ENCODE results near the gene CIBAR2. TPM values are rescaled to one million over a fixed set of nuclear protein-coding genes. Genes with fewer than 3 reads are reported as not detected.
A peak's percentile ranks its signal among the peaks of the same experiment; 100 is the strongest.

The CIBAR2 gene
- total RNA-seq, 2 donors from 2014 or later = not detected

DNA sequence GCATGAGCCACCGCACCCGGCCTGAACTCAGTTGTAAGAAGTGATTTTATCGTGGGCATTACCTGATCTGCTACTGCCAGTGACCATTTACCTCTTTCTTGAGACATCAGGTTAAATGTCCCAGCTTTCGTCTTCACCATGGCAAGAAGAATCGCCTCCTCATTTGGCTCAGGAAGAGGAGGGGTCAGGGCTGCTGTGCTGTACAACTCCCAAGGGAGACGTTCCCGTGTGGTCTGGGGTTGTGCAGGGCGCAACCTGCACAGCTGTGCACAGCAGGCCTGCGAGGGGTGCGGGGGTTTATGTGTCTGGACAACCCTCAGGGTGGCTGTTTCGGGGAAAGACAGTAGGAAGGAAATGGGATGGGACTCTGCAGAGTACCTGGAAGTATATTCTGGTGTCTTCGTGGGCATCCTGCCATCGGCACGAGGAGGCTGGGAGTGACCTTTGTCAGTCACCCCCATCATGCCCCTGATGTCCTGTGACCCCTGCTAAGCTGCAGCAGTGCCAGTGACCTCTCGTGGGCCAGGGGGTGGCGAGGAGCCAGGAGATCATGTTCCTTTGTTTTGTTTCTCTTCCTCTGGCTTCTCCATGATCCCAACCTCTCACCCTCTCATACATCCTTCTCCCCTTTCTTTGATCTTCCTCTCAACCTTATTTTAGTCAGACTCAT is 27.3 kb downstream of the CIBAR2 start:
- no peak for DNase-seq (ENCODE audit: low spot score)
- WGBS = 85% methylated on average over 16 of the region's 16 CpGs
- intact Hi-C loops (cut with DNase I) = loop anchor here (5.0 to 10.0 kb wide), 3 partner anchors 58 to 340 kb away; partner anchors contain the start of gene KIAA0513
- H3K36me3 ChIP-seq = no peaks in the 10 kb centered on the region
- H3K4me3 ChIP-seq = no peak overlapping the region
- peaks cover 4% of the 10 kb centered on the region for H3K4me1 ChIP-seq (replicated peaks)
- no peak overlapping the region for H3K27ac ChIP-seq
- H3K27me3 ChIP-seq (replicated peaks; ENCODE audit: insufficient read depth) = no peaks in the 10 kb centered on the region
- no peaks in the 10 kb centered on the region for H3K9me3 ChIP-seq
- TF ChIP-seq, protein P1, sequence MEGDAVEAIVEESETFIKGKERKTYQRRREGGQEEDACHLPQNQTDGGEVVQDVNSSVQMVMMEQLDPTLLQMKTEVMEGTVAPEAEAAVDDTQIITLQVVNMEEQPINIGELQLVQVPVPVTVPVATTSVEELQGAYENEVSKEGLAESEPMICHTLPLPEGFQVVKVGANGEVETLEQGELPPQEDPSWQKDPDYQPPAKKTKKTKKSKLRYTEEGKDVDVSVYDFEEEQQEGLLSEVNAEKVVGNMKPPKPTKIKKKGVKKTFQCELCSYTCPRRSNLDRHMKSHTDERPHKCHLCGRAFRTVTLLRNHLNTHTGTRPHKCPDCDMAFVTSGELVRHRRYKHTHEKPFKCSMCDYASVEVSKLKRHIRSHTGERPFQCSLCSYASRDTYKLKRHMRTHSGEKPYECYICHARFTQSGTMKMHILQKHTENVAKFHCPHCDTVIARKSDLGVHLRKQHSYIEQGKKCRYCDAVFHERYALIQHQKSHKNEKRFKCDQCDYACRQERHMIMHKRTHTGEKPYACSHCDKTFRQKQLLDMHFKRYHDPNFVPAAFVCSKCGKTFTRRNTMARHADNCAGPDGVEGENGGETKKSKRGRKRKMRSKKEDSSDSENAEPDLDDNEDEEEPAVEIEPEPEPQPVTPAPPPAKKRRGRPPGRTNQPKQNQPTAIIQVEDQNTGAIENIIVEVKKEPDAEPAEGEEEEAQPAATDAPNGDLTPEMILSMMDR (IDR thresholded peaks at IDR 0.05) = no peak
- TF ChIP-seq POLR2A (IDR thresholded peaks at IDR 0.05) (no peak), POLR2AphosphoS5 (IDR thresholded peaks at IDR 0.05) (no peak)

DNA sequence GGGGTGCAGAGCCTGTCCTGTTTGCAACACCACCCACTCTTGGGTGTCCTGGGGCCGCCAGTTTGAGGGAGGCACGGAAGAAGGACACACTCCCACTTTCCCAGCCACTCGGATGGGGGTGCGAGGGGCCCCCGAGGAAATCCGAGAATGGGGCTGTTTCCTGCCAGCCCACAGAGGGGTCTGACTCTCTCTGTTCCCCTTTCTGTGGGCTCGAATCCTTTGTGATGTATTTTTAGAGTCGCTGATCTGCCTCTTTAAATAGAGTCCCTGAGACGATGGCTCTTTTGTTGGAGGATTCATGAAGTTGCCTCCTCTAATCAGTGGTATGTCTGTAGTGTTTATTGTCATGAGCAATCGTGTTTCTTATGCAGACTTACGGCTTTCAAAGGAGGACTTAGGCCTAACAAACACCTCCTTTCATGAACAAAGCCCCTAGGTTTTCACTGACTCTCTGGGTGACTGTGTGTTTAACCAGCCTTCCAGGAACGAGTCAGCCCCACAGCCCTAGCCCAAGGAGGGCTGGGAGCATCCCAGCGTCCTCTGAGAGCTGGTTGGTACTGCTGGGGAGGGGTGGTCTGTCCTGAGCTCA is 29.1 kb downstream of the CIBAR2 start:
- DNase-seq (ENCODE audit: low spot score) = no peak
- TF ChIP-seq, protein P1 (IDR thresholded peaks at IDR 0.05) = no peak
- TF ChIP-seq POLR2A (IDR thresholded peaks at IDR 0.05) (no peak), POLR2AphosphoS5 (IDR thresholded peaks at IDR 0.05) (no peak)
- no peaks in the 10 kb centered on the region for H3K27me3 ChIP-seq (replicated peaks; ENCODE audit: insufficient read depth)
- H3K9me3 ChIP-seq = no peaks in the 10 kb centered on the region
- 68% methylated on average over 13 of the region's 13 CpGs for WGBS
- no peak overlapping the region for H3K27ac ChIP-seq
- H3K36me3 ChIP-seq = no peaks in the 10 kb centered on the region
- intact Hi-C loops (cut with DNase I) = loop anchor here (10.0 kb wide), 1 partner anchor 338 kb away; no protein-coding TSS in a partner anchor
- no peak overlapping the region for H3K4me3 ChIP-seq
- H3K4me1 ChIP-seq (replicated peaks) = no peaks in the 10 kb centered on the region

DNA sequence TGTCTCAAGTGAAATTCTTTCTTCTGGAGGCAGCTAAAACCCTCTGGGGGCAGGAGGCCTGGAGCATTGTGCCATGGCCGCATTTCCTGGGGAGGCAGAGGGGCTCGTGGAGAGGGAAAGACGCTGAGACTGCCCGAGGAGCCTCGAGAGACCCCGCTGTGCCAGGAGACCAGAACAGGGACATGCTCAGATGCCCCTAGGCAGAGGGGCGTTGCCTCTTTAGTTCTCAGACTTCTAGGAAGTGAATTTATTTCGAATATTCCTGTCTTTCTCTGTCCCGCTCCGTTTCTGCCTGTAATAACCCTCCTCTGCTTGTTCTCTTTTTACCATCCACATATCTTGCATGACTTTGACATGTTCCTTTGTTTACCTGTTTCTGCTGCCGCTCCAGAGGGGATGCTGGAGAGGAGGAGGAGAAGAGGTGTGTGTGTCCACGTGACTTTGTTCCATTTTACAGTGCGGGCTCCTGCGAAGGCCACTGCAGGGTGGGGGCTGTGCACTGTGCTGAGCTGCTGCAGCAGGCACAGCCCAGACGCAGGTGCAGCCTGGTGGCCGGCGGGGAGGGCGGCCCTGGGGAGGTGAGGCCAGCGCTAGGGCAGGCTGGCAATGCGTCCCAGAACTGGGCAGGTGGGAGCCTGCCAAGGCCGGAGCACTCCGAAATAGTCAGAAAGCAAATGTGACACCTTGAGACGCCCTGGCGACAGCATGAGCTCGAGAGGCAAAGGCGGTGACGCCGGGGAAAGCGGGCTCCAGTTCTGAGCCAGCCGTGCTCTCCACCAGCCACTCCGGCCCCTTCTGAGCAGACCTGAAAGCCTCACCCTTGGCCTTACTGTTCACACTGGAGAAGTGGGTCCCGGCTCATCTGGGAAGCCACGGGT is 29.9 kb downstream of the CIBAR2 start:
- DNase-seq (ENCODE audit: low spot score) = no peak
- no peaks in the 10 kb centered on the region for H3K4me1 ChIP-seq (replicated peaks)
- no peaks in the 10 kb centered on the region for H3K9me3 ChIP-seq
- peak; percentile 10 for TF ChIP-seq POLR2AphosphoS5 (IDR thresholded peaks at IDR 0.05)
- no peak for TF ChIP-seq POLR2A (IDR thresholded peaks at IDR 0.05)
- intact Hi-C loops (cut with DNase I) = loop anchor here (10.0 kb wide), 1 partner anchor 338 kb away; no protein-coding TSS in a partner anchor
- H3K4me3 ChIP-seq = no peak overlapping the region
- WGBS = 47% methylated on average over 33 of the region's 33 CpGs
- no peak overlapping the region for H3K27ac ChIP-seq
- no peaks in the 10 kb centered on the region for H3K36me3 ChIP-seq
- no peaks in the 10 kb centered on the region for H3K27me3 ChIP-seq (replicated peaks; ENCODE audit: insufficient read depth)

DNA sequence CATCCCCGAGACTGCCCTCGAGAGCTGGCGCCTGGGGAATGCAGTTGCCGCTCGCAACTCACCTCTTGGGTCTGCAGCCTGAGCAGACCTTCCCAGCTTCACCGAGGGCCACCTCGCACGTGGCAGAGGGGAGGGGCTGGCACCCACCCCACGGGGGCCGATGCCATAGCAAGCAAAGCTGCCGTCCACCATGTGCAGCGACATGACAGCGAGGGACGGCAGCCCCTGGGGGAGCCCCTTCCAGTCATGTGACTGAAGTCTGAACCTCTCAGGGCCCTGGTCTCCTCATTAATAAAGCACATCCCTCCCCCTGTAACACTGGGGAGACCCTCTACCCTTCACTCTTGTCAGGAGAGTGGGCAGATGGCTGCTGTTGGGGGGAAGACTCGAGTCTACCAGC is 30.5 kb downstream of the CIBAR2 start:
- Histone ChIP-seq H3K9me3 (no peaks in the 10 kb centered on the region), H3K36me3 (no peaks in the 10 kb centered on the region), H3K4me3 (no peak overlapping the region), H3K4me1 (replicated peaks) (no peaks in the 10 kb centered on the region), H3K27me3 (replicated peaks; ENCODE audit: insufficient read depth) (no peaks in the 10 kb centered on the region), H3K27ac (no peak overlapping the region)
- TF ChIP-seq POLR2A (IDR thresholded peaks at IDR 0.05) (no peak), POLR2AphosphoS5 (IDR thresholded peaks at IDR 0.05) (no peak)
- TF ChIP-seq, protein P1 (IDR thresholded peaks at IDR 0.05) = no peak
- 85% methylated on average over 15 of the region's 15 CpGs for WGBS
- no peak for DNase-seq (ENCODE audit: low spot score)
- intact Hi-C loops (cut with DNase I) = loop anchor here (10.0 kb wide), 1 partner anchor 337 kb away; no protein-coding TSS in a partner anchor

DNA sequence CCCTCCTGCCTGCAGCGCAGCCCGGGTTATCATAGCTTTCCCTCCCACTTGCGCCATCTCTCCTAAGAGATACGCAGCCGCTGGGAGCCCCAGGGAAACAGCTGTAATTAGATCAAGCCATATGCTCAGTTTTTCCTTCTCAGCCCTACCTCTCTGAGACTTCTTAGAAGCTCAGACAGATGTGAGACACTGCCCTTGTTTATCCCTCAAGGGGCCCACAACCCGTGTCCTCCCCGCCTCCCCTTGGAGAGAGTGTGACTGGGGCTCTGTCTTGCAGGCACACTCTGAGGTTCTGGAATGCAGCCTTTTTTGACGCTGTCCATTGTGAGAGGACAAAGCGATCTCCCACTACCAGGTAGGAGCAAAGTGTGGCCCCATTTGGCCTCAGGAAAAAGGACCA is 31.2 kb downstream of the CIBAR2 start:
- WGBS = 89% methylated on average over 9 of the region's 9 CpGs
- Histone ChIP-seq H3K9me3 (no peaks in the 10 kb centered on the region), H3K27me3 (replicated peaks; ENCODE audit: insufficient read depth) (no peaks in the 10 kb centered on the region), H3K36me3 (no peaks in the 10 kb centered on the region), H3K27ac (no peak overlapping the region), H3K4me3 (no peak overlapping the region), H3K4me1 (replicated peaks) (no peaks in the 10 kb centered on the region)
- DNase-seq (ENCODE audit: low spot score) = no peak
- TF ChIP-seq, protein P1 (IDR thresholded peaks at IDR 0.05) = no peak
- TF ChIP-seq POLR2A (IDR thresholded peaks at IDR 0.05) (no peak), POLR2AphosphoS5 (IDR thresholded peaks at IDR 0.05) (no peak)
- intact Hi-C loops (cut with DNase I) = loop anchor here (10.0 kb wide), 1 partner anchor 336 kb away; no protein-coding TSS in a partner anchor
